Activated naive CD4-positive, alpha-beta T cell treated with Interleukin-2 at 50 U/mL for 16 hours (primary cell): ENCODE results near the gene QSER1.
"Not testable (repeated sequence)": the region's sequence is repeated elsewhere in the genome, so short reads cannot be mapped to it uniquely, and the experiment has no call there.

Source experiments
- DNase-seq: peaks from one replicate; pipeline ENCODE4 v3.0.0-alpha.2; 2020

Gene QSER1

DNA sequence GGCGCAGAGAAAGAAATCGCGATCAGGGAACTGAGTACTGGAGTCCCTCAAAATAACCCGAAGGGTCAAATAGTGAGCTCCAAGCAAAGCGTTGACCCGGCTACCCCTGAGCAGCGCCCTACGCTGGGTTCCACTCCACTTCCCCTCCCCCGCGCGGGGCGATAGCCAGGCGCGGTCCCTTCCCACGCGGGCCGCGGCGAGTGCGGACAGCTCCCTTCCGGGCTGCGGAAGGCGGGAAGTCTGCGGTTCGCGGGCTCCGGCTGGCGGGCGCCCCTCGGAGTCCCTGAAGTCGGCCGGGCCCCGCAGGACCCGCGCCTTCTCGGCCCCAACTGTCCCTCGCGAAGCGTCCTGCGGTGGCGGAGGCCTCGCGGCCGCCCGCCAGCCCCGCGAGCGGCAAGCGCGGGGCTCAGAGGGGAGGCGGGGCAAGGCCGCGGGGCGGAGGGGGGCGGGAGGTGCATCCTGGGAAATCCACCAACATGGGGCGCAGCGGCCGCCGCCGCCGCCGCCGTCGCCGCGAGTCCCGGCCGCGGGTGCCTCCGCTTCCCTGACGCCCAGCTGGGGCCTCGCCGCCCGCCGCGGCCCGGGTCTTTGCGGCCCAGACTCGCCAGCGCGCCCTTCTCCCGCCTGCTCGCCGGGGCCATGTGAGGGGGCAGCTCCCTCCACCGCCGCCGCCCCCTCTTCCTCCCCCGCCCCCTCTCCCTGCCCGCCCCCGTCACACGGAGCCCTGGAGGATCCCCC, at the start of gene QSER1:
Gene QSER1, plus strand, starts transcription at position 457 of the 738 bp plus-strand sequence. CDS start 315 bp downstream, outside the sequence.
- DNase-seq: peak; percentile 72

DNA sequence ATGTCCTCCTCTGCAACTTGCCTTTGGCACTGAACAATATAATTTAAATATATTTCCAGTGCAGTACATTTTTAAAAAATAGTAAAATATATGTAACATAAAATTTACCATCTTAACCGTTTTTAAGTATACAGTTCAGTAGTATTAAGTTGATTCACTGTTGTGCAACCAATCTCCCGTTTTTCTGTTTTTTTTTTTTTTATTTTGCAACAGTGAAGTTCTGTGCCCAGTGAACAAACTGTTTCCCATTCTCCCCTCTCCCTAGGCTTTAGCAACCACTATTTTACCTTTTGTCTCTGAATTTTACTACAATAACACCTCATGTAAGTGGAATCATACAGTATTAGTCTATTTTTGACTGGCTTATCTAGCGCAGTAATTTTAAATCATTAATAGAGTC, 49.1 kb upstream of the QSER1 start:
- DNase-seq: no peak

DNA sequence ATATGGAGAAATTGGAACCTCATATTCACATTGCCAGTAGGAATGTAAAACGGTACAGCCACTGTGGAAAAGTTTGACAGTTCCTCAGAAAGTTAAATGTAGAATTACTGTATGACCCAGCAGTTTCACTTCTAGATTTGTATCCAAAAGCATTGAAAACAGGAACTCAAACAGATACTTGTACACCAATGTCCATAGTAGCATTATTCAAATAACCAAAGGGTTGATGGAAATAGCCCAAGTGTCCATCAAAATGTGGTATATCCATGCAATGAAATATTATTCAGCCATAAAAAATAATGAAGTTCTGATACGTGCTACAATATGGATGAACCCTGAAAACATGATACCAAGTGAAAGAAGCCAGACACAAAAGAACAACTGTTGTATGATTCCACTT, 45.1 kb upstream of the QSER1 start:
- DNase-seq: no peak

DNA sequence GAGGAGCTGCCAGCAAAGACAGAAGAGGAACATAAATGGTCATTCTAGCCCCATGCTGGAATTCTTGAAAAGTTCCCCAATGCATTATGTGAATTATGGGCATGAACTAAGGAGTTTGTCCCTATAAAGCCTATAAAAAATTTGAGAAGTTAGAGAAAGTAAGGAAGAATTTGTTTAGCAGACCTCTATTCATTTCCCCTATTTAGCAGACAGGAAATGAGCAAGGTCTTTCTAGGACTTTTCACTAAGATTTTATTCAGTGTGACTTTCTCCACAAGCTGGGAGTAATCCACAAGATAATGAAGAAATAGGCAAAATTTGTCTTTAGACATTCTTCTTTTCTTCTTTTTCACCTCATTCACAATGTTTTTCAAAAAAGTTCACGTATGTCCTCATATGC, 42.9 kb upstream of the QSER1 start:
- no peak for DNase-seq

DNA sequence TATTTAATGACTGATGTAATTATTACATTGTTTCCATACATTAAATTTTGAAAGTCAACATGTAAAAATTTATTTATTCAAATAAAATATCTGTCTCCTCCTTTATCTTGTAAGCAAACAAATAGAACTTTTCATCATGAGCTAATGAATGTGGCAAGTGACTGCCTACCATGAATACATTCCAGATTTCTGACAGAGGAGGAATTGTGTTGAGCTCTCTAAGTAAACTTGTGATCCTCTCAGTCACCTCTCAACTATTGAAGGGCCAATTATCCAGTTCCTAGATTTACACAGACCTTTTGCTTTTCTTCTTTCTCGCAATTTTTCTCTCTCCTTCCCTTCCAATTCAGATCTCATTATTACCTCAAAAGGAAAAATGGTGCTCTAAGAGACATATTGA, 41.4 kb upstream of the QSER1 start:
- no peak for DNase-seq

DNA sequence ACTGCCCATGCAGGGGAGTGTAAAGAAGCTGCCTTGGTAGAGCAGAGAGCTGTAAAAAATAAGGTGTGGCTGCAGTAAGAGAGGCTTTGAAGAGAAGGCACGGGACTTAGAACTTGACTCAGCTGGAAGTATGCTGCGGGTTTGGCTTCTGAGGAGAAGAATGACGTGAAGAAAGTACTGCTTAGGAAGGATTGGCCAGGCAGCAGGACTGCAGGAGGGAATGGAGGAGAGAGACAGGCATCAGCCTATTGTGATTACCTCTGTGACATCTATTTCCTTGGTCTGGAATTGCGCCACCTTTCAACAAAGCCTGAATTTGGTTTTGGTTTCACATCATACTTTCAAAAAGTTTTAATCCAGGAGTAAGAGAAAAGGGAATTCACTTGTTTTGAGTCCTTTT, 40.4 kb upstream of the QSER1 start:
- no peak for DNase-seq

DNA sequence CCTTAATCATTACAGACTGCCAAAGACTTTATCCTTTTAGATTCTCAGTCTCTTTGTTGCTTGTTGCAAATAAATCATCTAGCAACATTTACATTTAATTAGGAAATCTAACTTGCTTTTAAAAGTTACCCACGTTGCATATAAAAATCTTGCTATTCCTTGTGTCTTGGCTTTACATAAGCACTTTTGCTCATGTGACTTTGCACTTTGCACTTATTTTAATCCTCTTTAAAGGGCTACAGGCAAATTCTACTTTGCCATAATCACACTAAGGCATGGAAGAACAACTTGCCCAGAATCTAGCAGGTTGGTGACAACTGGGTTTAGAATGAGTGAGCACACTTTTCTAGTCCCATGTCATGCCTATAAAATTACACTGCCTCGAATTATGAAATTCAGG, 37.0 kb upstream of the QSER1 start:
- DNase-seq: no peak

DNA sequence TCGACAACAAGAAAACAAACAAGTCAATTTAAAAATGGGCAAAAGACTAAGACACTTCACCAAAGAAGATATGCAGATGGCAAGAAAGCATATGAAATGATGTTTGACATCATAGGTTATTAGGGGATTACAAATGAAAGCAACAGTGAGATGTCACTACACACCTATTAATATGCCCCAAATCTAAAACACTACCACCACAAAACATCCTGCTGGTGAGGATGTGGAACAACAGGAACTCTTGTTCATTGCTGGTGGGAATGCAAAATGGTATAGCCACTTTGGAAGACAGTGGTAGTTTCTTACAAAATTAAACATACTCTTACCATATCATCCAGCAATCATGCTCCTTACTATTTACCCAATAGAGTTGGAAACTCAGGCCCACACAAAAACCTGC, 33.9 kb upstream of the QSER1 start:
- no peak for DNase-seq

DNA sequence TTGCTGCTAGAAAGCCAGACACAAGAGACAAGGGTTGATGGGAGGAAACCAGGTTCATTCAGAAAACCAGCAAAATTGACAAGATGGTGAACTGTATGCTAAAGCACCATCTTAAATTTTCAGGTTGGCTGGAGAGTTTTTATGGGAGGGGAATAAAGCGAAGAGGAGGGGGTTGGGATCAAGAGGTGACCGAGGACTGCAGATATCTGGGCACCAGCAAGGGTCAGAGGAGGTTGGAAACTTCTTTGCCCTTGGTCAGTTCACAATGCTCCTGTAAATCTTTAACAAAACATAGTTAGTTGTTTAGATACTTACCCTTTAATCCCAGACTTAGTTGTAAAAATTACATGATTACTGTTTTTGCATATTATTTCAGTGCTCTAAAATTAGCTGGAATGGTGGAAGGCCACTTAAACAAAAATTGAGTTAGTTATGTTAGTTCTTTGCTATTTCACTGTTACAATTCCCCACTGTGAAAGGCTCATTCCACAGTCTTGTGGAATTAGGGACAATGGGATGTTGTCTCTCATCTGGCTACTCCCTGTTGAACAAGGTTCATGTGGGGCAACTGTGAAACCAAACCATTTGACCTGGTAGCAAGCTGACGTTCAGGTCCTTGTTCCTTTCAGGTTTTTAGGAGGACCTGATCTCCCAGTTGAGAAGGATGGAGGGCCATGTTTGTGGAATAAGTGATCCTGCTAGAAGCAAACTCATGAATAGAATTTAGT, 30.6 kb upstream of the QSER1 start:
- DNase-seq: no peak

DNA sequence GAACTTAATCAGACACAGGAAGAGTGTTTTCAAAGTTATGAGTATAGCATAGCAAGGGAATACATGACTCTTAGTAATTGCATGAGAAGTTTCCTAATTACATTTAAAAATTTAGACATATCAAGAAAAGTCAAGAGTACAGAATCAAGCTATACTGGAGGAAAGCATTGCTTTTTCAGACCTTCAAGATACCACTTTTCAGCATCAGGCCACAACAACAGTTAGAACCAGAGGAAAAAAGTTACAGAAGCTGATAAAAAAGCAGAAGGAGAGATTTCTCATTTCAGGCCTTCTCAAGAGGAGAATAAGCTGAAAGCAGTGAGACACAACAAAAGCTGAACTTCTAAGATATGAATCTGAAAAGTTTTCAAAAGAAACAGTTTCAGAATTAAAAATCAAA, 28.1 kb upstream of the QSER1 start:
- DNase-seq: no peak

DNA sequence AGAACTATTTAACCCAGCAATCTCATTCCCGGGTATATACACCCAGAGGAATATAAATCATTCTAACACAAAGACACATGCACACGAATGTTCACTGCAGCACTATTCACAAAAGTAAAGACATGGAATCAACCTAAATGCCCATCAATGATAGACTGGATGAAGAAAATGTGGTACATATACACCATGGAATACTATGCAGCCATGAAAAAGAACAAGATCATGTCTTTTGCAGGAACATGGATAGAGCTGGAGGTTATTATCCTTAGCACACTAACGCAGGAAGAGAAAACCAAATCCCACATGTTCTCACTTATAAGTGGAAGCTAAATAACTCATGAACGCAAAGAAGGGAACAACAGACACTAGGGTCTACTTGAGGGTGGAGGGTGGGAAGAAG, 23.9 kb upstream of the QSER1 start:
- not testable (repeated sequence) for DNase-seq

DNA sequence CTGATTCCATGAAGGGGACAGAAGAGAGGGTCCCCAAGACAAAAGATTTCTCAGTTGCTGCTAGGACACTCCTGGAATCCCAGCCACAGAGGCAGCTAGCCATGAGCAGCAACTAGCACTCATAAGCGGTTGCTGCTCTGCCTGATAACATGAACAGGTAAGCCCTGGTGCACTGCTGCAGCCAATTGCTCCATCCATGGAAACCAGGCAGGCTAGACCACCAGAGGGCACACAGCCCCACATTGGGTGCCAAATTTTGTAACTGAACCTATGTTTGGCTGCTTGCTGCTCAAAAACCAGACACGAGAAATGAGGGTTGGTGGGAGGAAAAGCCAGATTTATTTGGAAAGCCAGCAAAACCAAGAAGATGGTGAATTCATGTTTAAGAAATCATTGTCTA, 21.9 kb upstream of the QSER1 start:
- DNase-seq: peak; percentile 16

DNA sequence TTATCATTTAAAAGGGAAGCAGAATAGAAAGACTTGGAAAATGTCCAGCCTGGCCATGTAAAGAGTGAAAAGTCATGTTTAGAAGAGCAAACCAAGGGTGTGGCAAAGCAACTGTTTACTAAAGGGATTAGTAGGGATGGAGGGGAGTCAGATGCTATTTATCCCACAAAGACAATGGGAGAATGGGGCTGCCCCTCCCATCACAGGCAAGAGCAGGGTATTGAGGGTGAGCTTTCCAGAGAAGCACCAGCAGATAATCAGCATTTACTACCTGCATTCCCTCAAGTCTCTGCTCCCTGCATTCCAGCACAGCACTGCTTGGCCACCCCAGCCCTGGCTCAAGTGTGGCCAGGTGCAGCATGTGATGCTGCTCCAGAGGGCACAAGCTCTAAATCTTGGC, 18.5 kb upstream of the QSER1 start:
- DNase-seq: no peak

DNA sequence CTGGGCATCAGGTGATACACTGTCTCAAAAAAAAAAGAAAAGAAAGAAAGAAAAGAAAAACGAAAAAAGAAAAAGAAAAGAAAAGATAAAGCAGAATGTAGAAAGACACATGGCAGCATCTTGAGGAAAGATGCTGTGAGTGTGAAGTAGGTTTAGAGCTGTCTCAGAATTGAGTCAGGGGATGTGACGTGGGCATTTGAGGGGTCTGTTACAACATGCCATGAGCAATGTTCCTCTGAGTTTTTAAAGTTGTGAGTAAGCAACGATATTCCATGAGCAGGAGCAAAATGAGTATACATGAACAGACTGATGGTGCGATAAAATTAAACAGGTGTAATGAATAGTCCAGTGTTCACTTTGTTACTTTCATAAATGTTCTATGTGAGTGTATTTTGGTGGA, 11.3 kb upstream of the QSER1 start:
- DNase-seq: no peak

DNA sequence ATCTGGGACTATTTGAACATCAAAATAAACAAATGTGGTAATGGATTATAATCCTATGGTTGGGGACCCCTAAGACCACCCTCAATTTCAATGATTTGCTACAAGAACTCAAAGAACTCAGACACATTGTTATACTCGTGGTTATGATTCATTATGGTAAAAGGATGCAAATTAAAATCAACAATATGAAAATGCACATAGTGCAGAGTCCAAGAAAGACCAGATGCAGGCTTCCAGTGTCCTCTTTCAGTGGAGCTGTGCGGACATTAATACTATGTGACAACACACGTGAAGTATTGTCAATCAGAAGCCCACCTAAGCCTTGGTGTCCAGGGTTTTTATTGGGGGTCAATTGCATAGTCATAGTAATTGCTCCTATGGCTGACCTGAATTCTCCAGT, 9.2 kb upstream of the QSER1 start:
- DNase-seq: no peak

DNA sequence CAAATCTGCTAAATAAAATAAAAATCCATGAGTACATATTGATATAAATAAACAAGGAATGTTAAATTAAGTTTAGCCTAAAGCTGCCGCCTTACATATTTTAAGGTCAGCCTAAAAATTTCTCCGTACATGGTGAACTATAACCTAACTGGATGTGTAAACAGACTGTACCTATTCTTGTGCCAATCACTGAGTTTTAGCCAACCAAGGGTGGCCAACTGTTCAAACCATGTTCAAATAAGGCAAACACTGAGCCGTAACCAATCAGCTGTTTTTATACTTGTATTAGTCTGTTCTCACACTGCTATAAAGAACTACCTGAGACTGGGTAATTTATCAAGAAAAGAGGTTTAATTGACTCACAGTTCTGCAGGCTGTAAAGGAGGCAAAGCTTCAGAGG, 8.6 kb upstream of the QSER1 start:
- no peak for DNase-seq

DNA sequence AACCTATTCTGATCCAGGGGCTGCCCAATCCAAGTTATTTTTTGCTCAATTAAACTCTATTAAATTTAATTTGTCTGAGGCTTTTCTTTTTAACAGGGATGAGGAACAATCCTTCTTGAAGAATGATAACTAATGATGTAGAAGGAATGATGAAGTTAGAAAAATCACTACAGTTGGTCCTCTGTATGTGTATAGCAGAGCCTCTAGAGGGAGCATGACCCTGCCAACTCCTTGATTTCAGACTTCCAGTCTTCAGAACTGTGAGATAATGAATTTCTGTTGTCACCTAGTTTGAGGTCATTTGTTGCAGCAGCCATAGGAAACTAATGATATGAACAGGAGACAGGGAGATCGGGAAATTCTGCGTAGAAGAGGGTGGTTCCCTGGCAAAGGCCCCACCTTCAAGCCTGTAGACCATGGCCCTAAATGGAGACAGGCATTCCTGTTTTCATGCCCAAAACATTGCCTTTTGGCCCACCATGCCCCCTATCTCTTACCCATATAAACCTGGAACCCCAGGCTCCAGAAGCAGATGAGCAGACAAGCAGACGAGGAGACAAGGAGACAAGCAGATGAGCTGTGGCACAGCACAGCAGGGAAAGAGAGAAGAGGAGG, 7.7 kb upstream of the QSER1 start:
- no peak for DNase-seq

DNA sequence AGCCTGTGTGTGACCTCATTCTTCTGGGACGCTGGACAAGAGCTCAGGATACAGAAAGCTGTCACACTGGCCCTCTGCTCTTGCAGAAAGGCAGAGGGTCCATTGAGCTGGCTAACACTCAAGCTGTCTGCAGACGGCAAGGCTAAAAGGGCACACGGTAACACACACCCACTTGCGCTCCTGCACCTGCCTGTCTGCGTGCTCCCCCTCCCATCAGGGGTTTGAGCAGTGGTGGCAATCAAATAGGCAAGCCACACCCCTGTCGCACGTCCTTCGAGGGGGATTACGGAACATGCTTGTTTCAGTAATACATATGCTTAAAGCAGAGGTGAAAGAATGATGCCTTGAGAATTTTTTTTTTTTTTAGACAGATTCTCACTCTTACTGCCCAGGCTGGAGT, 7.1 kb upstream of the QSER1 start:
- DNase-seq: no peak

DNA sequence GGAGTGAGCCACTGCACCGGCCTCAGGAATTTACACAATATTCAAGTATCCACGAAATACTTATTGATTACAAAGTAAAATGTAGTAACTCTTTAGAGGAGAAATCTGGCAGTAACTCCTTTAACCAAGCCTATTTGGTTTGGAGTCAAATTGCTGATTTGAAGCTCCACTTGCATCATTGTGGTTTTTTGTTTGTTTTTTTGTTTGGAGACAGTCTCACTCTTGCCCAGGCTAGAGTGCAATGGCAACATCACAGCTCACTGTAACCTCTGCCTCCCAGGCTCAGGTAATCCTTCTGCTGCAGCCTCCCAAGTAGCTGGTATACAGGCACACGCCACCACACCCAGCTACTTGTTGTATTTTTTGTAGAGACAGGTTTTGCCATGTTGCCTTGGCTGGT, 6.4 kb upstream of the QSER1 start:
- no peak for DNase-seq

DNA sequence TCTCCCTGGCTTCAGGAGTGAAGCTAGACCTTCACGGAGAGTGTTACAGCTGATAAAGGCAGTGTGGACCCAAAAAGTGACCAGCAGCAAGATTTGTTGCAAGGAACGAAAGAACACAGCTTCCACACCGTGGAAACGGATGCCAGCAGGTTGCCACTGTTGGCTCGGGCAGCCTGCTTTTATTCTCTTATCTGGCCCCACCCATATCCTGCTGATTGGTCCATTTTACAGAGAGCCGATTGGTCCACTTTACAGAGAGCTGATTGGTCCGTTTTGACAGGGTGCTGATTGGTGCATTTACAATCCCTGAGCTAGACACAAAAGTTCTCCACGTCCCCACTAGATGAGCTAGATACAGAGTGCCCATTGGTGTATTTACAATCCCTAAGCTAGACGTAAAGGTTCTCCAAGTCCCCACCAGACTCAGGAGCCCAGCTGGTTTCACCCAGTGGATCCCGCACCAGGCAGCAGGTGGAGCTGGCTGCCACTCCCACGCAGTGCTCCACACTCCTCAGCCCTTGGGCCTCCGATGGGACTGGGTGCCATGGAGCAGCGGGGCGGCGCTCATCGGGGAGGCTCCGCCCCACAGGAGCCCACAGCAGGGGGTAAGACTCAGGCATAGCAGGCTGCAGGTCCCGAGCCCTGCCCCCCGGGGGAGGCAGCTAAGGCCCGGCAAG, 4.8 kb upstream of the QSER1 start:
- not testable (repeated sequence) for DNase-seq

DNA sequence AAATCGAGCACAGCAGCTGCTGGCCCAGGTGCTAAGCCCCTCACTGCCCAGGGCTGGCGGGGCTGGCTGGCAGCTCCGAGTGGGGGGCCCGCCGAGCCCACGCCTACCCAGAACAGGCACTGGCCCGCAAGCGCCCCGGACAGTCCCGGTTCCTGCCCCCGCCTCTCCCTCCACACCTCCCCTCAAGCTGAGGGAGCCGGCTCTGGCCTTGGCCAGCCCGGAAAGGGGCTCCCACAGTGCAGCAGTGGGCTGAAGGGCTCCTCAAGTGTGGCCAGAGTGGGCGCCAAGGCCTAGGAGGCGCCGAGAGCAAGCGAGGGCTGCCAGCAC, 4.3 kb upstream of the QSER1 start:
- not testable (repeated sequence) for DNase-seq

DNA sequence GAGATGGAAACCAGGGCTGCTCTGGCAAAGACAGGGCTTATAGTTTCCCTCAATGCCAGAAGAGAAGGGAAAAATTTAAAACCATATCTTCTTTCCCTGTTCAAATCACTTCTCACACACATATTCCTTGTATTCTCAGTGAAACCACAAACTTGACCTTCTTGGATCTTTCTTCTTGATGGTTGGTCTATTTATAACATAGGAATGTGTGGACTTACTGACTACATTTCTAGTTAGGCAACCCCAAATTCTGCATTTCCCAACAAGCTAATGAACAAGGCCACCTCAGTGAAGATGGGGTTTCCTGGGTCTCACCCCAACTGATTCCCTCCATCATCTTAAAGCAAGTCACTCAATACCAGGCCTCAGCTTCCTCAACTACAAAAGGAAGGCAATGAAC, 3.8 kb upstream of the QSER1 start:
- no peak for DNase-seq

DNA sequence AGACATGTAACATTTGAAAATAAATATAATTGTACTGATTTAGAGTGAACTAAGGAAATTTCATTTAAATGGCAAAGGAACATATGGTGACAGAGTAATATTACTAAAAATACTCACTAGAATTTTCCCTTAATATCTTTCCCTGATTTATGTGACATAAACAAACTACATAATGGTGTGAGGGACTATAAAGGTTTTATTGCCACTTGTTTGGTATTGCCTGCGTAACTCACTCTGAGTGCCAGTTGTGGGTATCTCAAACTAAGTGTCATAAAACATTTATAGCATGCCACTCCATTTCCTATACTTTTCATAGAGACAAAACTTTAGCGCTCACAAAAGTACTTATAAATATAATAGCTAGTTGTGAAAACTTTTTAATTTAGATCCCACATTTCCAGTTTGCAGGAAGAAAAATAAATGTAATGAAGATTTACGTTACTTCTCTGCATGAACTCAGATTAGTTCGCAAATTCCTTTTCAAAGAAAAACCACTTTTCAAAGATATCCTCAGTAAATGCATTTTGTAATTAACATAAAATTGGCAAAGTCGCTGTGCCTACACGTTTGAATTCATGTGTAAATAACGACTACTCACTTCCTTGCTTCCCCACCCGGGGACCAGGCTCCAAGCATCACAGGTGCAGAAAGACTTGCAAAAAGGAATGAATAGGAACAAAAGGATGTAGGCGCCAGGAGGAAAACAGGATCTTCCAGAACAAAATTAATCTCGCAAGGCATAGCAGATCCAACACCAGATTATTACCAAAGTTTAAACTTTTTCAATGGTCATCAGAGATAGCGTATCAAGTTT, 1.6 kb upstream of the QSER1 start:
- DNase-seq: no peak
